ENCODE measurements around the gene DNAJA1.

Gene DNAJA1

DNA sequence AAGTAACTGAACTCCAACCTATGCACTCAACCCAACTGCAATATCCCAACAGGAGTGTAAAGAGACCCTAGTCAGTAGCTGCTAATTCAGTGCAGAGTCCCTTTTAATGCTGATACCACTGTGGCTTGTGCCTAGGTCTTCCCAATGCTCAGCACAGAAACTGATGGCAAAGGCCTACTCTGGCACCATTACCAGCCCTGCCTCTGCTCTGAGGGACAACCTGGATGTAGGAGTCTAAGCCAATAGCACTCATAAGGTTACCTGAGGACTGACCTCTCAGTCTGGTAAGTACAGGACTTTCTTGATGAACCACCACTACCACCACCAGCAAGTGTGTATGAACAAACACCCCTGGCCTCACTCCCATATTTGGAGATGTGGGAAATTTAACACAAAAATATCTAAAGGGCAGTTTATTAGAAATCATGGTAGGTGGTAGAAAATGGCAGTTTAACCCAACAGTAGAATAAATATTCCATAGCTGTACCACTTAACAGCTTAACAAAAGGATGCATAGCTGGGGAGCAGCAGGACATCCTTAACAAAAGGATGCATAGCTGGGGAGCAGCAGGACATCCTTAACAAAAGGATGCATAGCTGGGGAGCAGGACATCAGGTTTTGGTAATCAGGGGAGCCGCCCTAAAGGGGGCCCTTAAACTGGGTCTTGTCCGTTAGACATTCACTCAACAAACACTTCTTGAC lies 11.0 kb upstream of the DNAJA1 start:
- H3K9me3 ChIP-seq (ENCODE audit: control insufficient read depth, low read length): no peaks in the 10 kb centered on the region
- no peak overlapping the region for H3K4me3 ChIP-seq (ENCODE audit: low read length)
- no peak overlapping the region for H3K9ac ChIP-seq (ENCODE audit: low read length)
- H3K27me3 ChIP-seq (replicated peaks; ENCODE audit: control insufficient read depth, insufficient read depth, low read length): no peaks in the 10 kb centered on the region
- peaks cover 6% of the 10 kb centered on the region for H3K4me1 ChIP-seq (ENCODE audit: control insufficient read depth, insufficient read depth, low read length)
- H3K36me3 ChIP-seq (ENCODE audit: control insufficient read depth, insufficient read depth, low read length, severe bottlenecking): no peaks in the 10 kb centered on the region
- DNase-seq (ENCODE audit: low read depth): no peak

DNA sequence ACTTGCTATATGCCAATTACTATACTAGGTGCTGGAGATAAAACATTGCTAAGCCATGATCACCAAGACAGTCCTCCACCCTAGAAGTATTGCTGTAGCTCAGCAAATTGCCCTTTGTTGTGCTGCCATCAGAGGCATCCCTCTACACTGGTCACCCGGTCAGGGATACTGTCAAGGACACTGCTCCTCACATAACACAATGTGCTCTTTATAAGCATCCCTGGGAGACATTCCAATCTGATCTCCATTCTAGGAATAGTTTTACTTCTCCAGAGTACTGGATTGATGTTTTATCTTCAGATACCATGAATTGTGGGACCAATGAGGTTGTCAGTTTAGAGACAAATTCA lies 10.4 kb upstream of the DNAJA1 start:
- Histone ChIP-seq H3K9me3 (ENCODE audit: control insufficient read depth, low read length) (no peaks in the 10 kb centered on the region), H3K4me3 (ENCODE audit: low read length) (no peak overlapping the region), H3K9ac (ENCODE audit: low read length) (no peak overlapping the region), H3K4me1 (ENCODE audit: control insufficient read depth, insufficient read depth, low read length) (peaks cover 6% of the 10 kb centered on the region), H3K36me3 (ENCODE audit: control insufficient read depth, insufficient read depth, low read length, severe bottlenecking) (no peaks in the 10 kb centered on the region), H3K27me3 (replicated peaks; ENCODE audit: control insufficient read depth, insufficient read depth, low read length) (no peaks in the 10 kb centered on the region)
- no peak for DNase-seq (ENCODE audit: low read depth)

DNA sequence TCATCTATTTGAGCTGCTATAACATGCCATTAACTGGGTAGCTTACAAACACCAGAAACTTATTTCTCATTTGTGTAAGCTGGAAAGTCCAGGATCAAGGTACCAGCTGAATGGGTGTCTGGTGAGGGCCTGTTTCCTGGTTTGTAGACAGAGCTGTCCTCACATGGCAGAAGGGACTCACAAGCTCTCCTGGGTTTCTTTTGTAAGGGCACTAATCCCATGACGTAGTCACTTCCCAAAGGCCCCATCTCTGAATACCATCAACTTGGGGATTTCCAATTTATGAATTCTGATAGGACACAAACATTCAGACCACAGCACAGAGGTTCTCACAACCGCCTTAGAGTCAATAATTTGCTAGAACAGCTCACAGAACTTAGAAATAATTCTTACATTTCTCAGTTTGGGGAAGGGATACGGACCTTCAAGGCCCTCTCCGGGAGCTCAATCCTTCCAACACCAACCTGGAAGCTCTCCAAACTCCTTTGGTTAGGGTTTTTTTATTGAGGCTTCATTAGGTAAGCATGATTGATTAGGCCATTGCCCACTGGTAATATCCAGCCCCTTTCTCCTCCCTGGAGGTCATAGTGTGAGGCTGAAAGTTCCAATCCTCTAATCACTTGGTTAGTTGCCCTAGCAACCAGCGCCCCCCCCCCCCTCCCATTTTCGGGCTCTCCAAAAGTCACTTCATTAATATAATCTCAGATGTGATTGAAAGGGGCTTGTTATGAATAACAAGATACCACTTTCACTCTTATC lies 7.6 kb upstream of the DNAJA1 start:
- Histone ChIP-seq H3K4me3 (ENCODE audit: low read length) (no peak overlapping the region), H3K27me3 (replicated peaks; ENCODE audit: control insufficient read depth, insufficient read depth, low read length) (no peaks in the 10 kb centered on the region), H3K9me3 (ENCODE audit: control insufficient read depth, low read length) (no peaks in the 10 kb centered on the region), H3K36me3 (ENCODE audit: control insufficient read depth, insufficient read depth, low read length, severe bottlenecking) (no peaks in the 10 kb centered on the region), H3K9ac (ENCODE audit: low read length) (no peak overlapping the region), H3K4me1 (ENCODE audit: control insufficient read depth, insufficient read depth, low read length) (peaks cover 8% of the 10 kb centered on the region)
- DNase-seq (ENCODE audit: low read depth): no peak

DNA sequence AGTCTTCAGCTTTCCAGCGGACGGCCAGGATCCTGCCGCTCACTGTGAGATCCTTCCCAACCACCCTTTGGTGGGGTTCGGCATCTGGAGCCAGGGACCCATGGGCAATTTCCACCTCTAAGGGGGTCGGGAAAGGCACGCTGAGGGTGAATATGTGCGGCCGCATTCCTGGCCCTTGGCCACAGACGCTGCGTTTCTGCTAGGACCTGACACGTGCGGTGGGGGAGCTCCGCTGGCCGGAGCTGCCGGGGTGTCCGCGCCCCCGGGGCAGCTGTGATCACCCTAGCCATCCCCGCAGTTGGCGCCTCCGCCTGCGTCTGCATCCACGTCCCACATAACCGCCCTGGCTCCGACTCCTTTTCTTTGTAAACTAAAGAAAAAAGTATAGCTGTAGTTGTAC lies 5.3 kb upstream of the DNAJA1 start:
- no peaks in the 10 kb centered on the region for H3K9me3 ChIP-seq (ENCODE audit: control insufficient read depth, low read length)
- no peaks in the 10 kb centered on the region for H3K27me3 ChIP-seq (replicated peaks; ENCODE audit: control insufficient read depth, insufficient read depth, low read length)
- H3K9ac ChIP-seq (ENCODE audit: low read length): no peak overlapping the region
- no peaks in the 10 kb centered on the region for H3K36me3 ChIP-seq (ENCODE audit: control insufficient read depth, insufficient read depth, low read length, severe bottlenecking)
- no peak for DNase-seq (ENCODE audit: low read depth)
- no peak overlapping the region for H3K4me3 ChIP-seq (ENCODE audit: low read length)
- peaks cover 17% of the 10 kb centered on the region for H3K4me1 ChIP-seq (ENCODE audit: control insufficient read depth, insufficient read depth, low read length)

DNA sequence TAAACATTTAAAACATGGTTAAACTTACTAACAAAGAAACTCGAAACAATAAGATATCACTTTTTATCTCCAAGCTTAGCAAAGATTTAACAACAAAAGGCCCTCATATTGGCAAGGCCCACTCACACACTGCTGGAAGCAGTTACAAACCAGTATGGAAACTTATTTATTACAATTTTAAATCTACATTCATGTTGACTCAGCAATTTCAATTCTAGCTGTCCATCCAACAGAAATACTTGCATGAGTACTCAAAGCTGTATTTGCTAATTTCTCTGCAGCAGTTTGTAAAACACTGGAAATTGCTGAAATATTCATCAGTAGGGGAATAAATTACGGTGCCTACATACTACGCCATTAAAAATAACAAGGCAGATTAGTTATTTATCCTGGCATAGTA lies 2.8 kb upstream of the DNAJA1 start:
- Histone ChIP-seq H3K4me1 (ENCODE audit: control insufficient read depth, insufficient read depth, low read length) (peaks cover 29% of the 10 kb centered on the region), H3K36me3 (ENCODE audit: control insufficient read depth, insufficient read depth, low read length, severe bottlenecking) (peaks cover 8% of the 10 kb centered on the region), H3K27me3 (replicated peaks; ENCODE audit: control insufficient read depth, insufficient read depth, low read length) (no peaks in the 10 kb centered on the region), H3K4me3 (ENCODE audit: low read length) (peak overlapping the region; percentile 49), H3K9ac (ENCODE audit: low read length) (peak overlapping the region; percentile 10), H3K9me3 (ENCODE audit: control insufficient read depth, low read length) (no peaks in the 10 kb centered on the region)
- no peak for DNase-seq (ENCODE audit: low read depth)

DNA sequence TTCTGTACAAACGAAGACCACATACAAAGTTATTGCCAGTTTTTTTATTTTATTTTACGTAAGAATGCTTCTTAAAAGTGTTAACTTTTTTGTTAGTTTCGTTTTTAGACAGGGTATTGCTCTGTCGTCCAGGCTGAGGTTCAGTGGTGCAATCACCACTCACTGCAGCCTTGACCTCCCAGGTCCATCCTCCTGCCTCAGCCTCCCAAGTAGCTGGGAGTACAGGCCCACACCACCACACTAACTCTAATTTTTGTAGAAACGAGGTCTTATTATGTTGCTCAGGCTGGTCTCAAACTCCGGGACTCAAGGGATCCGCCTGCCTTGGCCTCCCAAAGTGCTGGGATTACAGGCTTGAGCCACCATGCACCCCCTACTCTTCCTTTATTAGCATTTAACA lies 2.3 kb upstream of the DNAJA1 start:
- DNase-seq (ENCODE audit: low read depth): no peak
- H3K4me3 ChIP-seq (ENCODE audit: low read length): peak overlapping the region; percentile 49
- H3K4me1 ChIP-seq (ENCODE audit: control insufficient read depth, insufficient read depth, low read length): peaks cover 33% of the 10 kb centered on the region
- peak overlapping the region; percentile 10 for H3K9ac ChIP-seq (ENCODE audit: low read length)
- H3K27me3 ChIP-seq (replicated peaks; ENCODE audit: control insufficient read depth, insufficient read depth, low read length): no peaks in the 10 kb centered on the region
- no peaks in the 10 kb centered on the region for H3K9me3 ChIP-seq (ENCODE audit: control insufficient read depth, low read length)
- peaks cover 12% of the 10 kb centered on the region for H3K36me3 ChIP-seq (ENCODE audit: control insufficient read depth, insufficient read depth, low read length, severe bottlenecking)

DNA sequence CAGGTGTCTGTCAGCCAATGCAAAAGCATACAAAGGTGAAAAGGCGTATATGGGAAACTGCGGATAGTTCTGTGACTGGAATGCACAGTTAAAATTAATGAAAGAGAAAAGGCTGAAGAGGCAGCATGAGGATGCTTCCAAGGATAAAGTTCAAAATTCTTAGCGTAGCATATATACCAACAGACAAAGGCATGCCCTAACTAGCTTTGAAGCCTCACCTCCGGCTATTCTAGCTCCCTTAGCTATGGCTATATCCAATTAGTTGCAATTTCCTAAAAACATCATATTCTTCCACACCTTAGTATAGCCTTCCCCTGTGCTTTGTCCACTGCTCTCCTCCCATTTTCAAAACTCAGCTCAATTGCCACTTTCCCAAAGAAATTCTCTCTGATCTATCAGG lies 1.4 kb upstream of the DNAJA1 start:
- Histone ChIP-seq H3K9me3 (ENCODE audit: control insufficient read depth, low read length) (no peaks in the 10 kb centered on the region), H3K4me1 (ENCODE audit: control insufficient read depth, insufficient read depth, low read length) (peaks cover 43% of the 10 kb centered on the region), H3K27me3 (replicated peaks; ENCODE audit: control insufficient read depth, insufficient read depth, low read length) (no peaks in the 10 kb centered on the region), H3K4me3 (ENCODE audit: low read length) (peak overlapping the region; percentile 98), H3K9ac (ENCODE audit: low read length) (peak overlapping the region; percentile 99), H3K36me3 (ENCODE audit: control insufficient read depth, insufficient read depth, low read length, severe bottlenecking) (peaks cover 20% of the 10 kb centered on the region)
- DNase-seq (ENCODE audit: low read depth): no peak

DNA sequence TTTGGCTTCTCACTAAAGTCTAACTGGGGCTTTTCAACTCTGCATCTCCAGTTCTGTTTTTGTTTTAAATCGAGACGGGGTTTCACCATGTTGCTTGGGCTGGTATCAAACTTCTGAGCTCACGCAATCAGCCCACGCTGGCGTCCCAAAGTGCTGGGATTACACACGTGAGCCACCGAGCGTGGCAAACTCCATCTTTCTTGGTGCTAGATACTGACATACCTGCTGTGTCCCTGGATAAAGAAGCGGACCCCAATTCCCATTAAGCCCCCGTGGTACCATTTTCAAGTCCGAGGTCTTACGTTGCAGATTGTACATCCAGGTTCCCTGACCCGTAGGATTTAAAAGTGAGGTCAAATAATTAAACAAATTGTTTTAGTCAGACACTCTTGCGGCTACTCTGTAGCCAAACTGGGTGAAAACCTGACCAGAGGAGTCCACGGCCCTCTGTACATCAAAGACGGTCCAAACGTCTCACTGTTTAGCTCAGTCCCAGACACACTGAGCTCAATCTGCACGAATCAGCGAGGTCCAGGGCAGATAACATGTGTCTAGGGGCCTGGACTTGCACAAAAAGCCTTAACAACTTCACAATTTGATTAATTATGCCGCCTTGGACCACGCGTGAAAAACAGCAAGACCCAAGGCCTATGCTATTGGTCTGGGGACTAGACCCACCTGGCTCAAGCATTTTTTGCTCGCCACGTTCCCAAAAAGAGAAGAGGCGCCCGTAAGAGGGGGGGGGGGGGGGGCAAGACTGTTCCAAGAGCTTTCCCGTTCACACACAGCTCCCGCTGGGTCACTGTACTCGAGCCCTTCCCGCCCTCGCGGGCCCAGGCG lies 727 bp upstream of the DNAJA1 start:
- Histone ChIP-seq H3K4me3 (ENCODE audit: low read length) (peak overlapping the region; percentile 98), H3K27me3 (replicated peaks; ENCODE audit: control insufficient read depth, insufficient read depth, low read length) (no peaks in the 10 kb centered on the region), H3K9ac (ENCODE audit: low read length) (peak overlapping the region; percentile 99), H3K4me1 (ENCODE audit: control insufficient read depth, insufficient read depth, low read length) (peaks cover 49% of the 10 kb centered on the region), H3K9me3 (ENCODE audit: control insufficient read depth, low read length) (no peaks in the 10 kb centered on the region), H3K36me3 (ENCODE audit: control insufficient read depth, insufficient read depth, low read length, severe bottlenecking) (peaks cover 23% of the 10 kb centered on the region)
- peak; percentile 36 for DNase-seq (ENCODE audit: low read depth)

DNA sequence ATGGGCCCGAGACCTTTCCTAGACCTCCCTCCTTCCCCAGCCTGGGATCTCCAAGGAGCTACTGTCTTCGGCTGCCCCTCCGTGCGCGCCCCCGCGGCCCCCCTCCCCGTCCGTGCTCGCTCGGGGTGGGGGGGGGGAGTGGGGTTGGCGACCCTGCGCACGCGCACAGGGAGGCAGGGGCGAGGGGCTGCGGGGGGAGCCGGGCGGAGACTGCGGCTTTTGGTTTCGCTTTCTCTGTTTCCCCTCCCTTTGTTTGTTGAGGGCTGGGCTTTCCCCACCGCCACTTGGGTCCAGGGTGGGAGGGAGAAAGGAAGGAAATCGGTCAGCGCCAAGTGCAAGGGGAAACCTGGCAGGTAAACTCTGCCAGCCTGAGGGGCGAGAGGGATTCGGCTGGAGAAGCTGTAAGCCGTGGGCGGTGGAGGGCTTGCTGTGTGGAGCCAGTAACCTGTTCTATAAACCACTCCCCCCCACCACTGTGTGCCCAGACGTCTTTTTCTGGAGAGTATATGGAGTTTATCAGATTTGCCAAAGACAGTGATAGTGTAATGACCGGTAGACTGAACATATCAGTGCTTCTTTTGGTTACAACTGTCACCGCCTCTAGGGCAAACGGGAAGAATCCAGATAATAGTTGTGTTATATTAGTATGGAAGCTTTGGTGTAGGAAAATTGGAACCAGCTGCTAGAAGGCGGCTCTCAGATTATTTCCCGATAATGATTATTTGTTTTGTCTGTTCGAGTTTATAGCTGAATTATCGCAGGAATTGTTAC lies 684 bp downstream of the DNAJA1 start:
- Histone ChIP-seq H3K27me3 (replicated peaks; ENCODE audit: control insufficient read depth, insufficient read depth, low read length) (no peaks in the 10 kb centered on the region), H3K4me1 (ENCODE audit: control insufficient read depth, insufficient read depth, low read length) (peaks cover 57% of the 10 kb centered on the region), H3K9ac (ENCODE audit: low read length) (peak overlapping the region; percentile 99), H3K4me3 (ENCODE audit: low read length) (peak overlapping the region; percentile 98), H3K9me3 (ENCODE audit: control insufficient read depth, low read length) (no peaks in the 10 kb centered on the region), H3K36me3 (ENCODE audit: control insufficient read depth, insufficient read depth, low read length, severe bottlenecking) (peaks cover 34% of the 10 kb centered on the region)
- peak; percentile 79 for DNase-seq (ENCODE audit: low read depth)

DNA sequence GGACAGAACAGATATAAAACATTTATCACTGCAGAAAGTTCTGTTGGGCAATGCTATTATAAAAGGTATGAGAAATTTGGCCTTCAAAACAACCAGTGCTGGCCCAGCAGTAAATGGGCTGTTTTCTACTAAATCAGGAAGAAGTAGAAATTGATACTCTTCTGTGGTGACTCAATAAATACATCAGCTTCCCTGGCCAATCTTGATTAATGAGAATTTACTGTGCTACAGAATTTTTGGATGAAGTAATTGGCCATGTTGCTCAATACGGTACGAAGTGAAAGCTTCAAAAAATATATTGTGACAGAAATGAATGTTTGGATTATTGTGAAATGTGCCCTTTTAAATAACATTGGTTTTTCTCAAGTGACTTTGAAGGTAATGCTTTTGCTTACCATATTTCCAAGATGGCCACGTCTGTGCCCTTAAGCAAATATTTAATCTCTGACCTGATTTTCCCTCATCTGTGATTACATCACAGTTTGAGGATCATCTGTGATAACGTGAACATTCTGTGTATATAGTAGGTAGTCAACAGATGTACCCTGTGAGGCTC lies 4.2 kb downstream of the DNAJA1 start:
- Histone ChIP-seq H3K36me3 (ENCODE audit: control insufficient read depth, insufficient read depth, low read length, severe bottlenecking) (peaks cover 69% of the 10 kb centered on the region), H3K27me3 (replicated peaks; ENCODE audit: control insufficient read depth, insufficient read depth, low read length) (no peaks in the 10 kb centered on the region), H3K4me1 (ENCODE audit: control insufficient read depth, insufficient read depth, low read length) (peaks cover 53% of the 10 kb centered on the region), H3K4me3 (ENCODE audit: low read length) (peak overlapping the region; percentile 65), H3K9me3 (ENCODE audit: control insufficient read depth, low read length) (no peaks in the 10 kb centered on the region), H3K9ac (ENCODE audit: low read length) (peak overlapping the region; percentile 35)
- peak; percentile 95 for DNase-seq (ENCODE audit: low read depth)
